Measurements from ENCODE around the gene WBP4. TPM values are rescaled to one million over a fixed set of nuclear protein-coding genes. Genes with fewer than 3 reads are reported as not detected.

The WBP4 gene
- total and polyA plus RNA-seq, 2 of the 13 experiments (the other 11 are each of a cell fraction or from before 2014, with no cell fraction given), result 6.7 to 11.7 TPM

- TF ChIP-seq ZNF800 (CRISPR knock-in tag; IDR thresholded peaks at IDR 0.05), result no peak; the same call in 1 of the 2 replicates
- TF ChIP-seq TGIF2 (CRISPR knock-in tag; IDR thresholded peaks at IDR 0.05), result no peak
- no peak; the same call in 1 of the 2 replicates for TF ChIP-seq ZC3H4 (CRISPR knock-in tag; IDR thresholded peaks at IDR 0.05; ENCODE audit: borderline replicate concordance)
- no peak for TF ChIP-seq E2F5 (CRISPR knock-in tag; conservative IDR thresholded peaks at IDR 0.05)
- peak; percentile 76 for TF ChIP-seq TARDBP (CRISPR knock-in tag; IDR thresholded peaks at IDR 0.05)
- peak; percentile 51 for TF ChIP-seq NR2F2 (IDR thresholded peaks at IDR 0.05; ENCODE audit: borderline replicate concordance, low read depth)
- no peak for TF ChIP-seq MED8 (CRISPR knock-in tag; IDR thresholded peaks at IDR 0.05; ENCODE audit: insufficient replicate concordance)
- TF ChIP-seq ZNF784 (CRISPR knock-in tag; IDR thresholded peaks at IDR 0.05; ENCODE audit: borderline replicate concordance), result no peak; the same call in none of the 2 replicates
- TF ChIP-seq ZNF691 (CRISPR knock-in tag; IDR thresholded peaks at IDR 0.05; ENCODE audit: borderline replicate concordance, low read depth), result peak; percentile 78
- no peak for TF ChIP-seq ZNF569 (CRISPR knock-in tag; IDR thresholded peaks at IDR 0.05; ENCODE audit: borderline replicate concordance)
- TF ChIP-seq PREB (CRISPR knock-in tag; IDR thresholded peaks at IDR 0.05), result no peak
- peak; percentile 71; the same call in 1 of the 2 replicates for TF ChIP-seq ZHX1 (CRISPR knock-in tag; IDR thresholded peaks at IDR 0.05; ENCODE audit: low read depth)
- no peak for TF ChIP-seq ZNF17 (CRISPR knock-in tag; IDR thresholded peaks at IDR 0.05)
- TF ChIP-seq MLXIP (CRISPR knock-in tag; IDR thresholded peaks at IDR 0.05; ENCODE audit: borderline replicate concordance), result no peak; the same call in 1 of the 2 replicates
- TF ChIP-seq ZNF546 (CRISPR knock-in tag; conservative IDR thresholded peaks at IDR 0.05), result no peak; the same call in 1 of the 2 replicates
- TF ChIP-seq SOX5 (CRISPR knock-in tag; IDR thresholded peaks at IDR 0.05; ENCODE audit: borderline replicate concordance), result peak; percentile 15; the same call in 1 of the 2 replicates
Measured at GRCh38 chr13:41061075-41061913, at the start of gene WBP4 (continued).

All from HepG2 (cell line).